ENCODE results near the gene ZRANB2.

The ZRANB2 gene

DNA sequence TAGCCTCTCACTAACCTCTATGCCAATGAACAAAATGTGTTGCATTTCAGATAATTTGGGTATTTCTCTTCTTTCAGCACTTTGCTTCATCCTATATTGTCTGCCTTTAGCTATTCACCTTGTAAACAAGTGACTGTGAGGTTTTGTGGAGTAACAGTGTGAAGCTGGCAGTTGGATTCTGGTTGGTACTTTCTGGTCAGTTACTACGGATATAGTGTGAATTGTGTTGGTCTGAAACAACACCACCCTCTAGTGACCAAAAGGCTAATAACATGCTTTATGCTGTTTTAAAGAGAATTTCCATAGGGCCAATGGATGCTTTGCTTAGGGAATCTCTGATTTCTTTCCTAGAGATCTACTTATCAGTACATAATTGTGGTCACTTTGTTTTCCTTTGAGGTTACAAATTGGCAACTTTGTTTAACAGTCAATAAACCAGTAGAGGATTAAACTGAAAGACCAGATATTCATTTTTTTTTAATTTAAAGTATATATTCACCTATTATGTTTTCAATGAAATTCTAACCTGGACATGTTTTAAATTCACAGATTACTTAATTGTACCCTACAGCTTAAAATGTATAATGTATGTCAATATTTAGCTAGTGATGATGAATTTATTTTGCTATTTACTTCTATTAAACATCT lies 30.8 kb downstream of the ZRANB2 start:
- TF ChIP-seq, protein P1, sequence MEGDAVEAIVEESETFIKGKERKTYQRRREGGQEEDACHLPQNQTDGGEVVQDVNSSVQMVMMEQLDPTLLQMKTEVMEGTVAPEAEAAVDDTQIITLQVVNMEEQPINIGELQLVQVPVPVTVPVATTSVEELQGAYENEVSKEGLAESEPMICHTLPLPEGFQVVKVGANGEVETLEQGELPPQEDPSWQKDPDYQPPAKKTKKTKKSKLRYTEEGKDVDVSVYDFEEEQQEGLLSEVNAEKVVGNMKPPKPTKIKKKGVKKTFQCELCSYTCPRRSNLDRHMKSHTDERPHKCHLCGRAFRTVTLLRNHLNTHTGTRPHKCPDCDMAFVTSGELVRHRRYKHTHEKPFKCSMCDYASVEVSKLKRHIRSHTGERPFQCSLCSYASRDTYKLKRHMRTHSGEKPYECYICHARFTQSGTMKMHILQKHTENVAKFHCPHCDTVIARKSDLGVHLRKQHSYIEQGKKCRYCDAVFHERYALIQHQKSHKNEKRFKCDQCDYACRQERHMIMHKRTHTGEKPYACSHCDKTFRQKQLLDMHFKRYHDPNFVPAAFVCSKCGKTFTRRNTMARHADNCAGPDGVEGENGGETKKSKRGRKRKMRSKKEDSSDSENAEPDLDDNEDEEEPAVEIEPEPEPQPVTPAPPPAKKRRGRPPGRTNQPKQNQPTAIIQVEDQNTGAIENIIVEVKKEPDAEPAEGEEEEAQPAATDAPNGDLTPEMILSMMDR (IDR thresholded peaks at IDR 0.05; ENCODE audit: borderline replicate concordance, insufficient read depth, low read depth, low read length): peak; percentile 60
- H3K4me3 ChIP-seq (ENCODE audit: low read depth, low read length): no peak overlapping the region

DNA sequence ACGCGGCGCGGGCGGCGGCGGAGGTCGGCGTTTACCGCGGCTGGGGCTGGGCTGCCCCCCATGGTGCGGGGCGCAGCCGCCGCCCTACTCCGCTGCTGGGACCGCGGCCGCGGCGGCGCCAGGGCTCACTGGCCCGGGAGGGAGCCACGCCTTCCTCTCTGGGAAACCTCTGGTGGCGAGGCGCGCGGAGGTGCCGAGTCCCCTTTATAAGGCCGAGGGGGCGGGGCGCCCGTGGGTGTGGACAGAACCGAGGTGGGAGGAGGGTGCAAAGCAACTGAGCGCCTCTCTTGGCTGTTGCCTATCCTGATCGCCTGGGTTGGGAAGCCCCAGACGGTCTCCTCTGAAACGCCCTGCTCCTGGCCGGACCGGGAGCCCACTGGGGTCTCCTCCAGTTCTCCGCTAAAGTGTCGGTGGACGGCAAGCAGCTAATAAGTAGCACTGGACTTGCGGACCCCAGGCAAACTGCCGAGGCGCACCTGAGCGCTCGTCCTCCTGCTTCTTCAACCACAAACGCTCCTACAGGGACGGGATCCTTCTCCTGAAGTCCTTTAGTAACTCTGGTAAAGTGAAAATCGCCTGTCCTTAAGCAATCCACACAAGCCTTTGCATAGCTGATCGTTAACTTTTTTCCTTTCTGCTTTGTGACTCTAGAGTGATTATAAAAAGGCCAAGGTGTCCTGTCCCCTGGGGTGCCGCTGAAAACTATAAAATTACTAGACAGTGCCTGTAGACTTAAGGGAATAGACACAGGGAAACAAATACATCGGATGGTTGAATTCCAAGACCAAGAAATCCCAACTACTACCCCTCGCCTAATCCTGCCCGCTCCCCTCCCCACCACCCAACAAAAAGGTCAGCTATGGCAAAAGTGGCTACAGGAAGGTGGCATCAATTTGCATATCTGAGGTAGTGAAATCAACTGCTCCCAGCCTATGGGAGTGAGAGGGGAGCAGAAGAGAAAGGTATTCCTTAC lies 32.9 kb downstream of the ZRANB2 start, which contains the start of gene PTGER3:
Gene PTGER3, minus strand, starts transcription at position 182 of the 973 bp plus-strand sequence. CDS start 239 bp downstream, outside the sequence.
- peak within 1 kb of the TSS; percentile 5 for H3K4me3 ChIP-seq (ENCODE audit: low read depth, low read length)

DNA sequence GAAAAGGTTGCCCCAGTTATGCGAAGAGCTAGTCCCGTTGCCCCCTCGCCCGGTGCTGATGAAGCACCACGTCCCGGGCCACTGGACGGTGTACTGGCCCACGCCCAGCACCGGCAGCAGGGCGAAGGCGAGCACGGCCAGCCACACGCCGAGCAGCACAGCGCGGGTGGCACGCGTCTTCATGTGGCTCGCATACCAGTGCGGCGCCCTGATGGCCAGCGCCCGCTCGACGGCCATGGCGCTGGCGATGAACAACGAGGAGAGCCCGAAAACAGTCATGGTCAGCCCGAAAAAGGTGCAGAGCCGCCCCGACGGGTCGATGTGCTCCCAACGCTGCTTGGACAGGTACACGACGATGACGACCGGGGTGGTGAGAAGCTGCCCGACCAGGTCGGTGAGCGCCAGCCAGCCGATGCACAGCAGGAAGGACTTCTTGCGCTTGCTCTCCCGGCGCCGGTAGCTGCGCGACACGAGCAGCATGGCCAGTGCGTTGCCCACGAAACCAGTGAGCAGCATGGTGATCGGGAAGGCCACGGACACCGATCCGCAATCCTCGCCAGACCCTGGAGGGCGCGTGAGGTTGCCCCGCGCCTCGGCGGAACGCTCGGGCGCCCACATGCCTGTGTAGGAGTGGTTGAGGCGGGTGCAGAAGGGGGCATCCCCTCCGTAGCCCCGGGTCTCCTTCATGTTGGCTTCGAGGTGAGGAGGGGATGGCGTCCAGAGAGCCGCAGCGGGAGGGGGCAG lies 33.8 kb downstream of the ZRANB2 start:
- TF ChIP-seq, protein P1 (IDR thresholded peaks at IDR 0.05; ENCODE audit: borderline replicate concordance, insufficient read depth, low read depth, low read length): no peak
- peak overlapping the region; percentile 5 for H3K4me3 ChIP-seq (ENCODE audit: low read depth, low read length)

More for the DNA sequence above, 32.9 kb downstream of the ZRANB2 start, which contains the start of gene PTGER3:
- TF ChIP-seq, protein P1 (IDR thresholded peaks at IDR 0.05; ENCODE audit: borderline replicate concordance, insufficient read depth, low read depth, low read length): no peak

DNA sequence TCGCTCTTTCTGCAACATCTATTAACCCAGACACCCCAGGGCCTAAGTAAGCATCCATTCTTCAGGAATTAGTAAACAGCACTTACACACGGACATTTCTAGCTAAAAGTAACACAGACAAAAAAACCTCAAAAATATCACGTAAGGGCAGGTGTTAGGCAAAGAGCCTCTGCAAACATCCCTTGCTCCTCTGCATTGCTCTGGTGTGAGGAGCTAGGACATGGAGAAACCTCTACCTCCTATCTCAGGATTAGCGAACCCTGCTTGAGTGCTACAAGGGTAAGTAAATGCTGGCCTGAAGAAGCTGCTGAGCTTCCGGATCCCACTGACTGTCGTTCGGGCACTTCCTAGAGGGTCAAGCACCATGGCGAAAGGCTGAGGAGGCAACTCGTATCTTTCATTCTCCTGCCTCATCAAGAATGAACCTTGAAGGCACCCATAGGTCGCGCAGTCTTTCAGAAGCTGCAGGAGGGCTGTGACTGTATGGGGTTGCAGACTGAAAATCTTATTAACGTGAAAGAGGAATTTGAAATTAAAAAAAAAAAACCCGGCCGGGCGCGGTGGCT lies 35.3 kb downstream of the ZRANB2 start:
- TF ChIP-seq, protein P1 (IDR thresholded peaks at IDR 0.05; ENCODE audit: borderline replicate concordance, insufficient read depth, low read depth, low read length): no peak
- H3K4me3 ChIP-seq (ENCODE audit: low read depth, low read length): no peak overlapping the region

DNA sequence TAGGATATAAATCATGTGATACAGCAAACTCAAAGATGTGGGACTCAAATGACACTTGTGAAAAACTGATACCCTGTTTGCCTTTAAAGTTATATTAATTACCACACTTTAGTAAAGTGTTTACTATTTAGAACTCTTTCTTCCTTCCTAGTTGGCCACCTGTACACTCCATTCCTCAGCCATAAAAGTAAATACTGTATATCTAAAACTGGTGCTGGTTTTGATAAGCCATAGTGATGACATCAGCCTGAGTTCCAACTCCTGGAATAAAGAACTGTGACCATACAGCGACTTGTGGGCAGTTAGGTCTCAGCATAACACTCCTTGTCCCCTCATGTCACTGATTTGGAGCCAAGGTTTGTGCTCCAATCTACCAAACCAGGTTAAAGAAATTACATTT lies 36.0 kb downstream of the ZRANB2 start:
- H3K4me3 ChIP-seq (ENCODE audit: low read depth, low read length): no peak overlapping the region
- TF ChIP-seq, protein P1 (IDR thresholded peaks at IDR 0.05; ENCODE audit: borderline replicate concordance, insufficient read depth, low read depth, low read length): no peak

DNA sequence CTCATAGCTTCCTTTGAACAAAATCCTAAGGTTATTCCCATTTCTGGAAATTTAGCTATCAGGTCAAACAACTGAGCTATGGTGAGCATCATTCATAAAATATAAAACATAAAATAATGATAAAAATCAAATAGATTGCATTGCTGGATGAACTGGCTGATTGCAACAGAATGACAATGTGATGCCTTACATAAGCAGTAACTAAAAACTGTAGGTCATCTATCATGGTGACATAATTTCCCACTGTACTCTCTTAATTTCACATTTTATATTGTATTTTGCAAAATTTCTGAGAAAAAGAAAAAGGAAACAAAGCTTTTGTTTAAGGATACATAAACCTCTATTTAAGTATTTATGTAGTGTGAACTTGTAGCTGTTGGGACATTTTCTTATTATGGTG lies 37.8 kb downstream of the ZRANB2 start:
- no peak overlapping the region for H3K4me3 ChIP-seq (ENCODE audit: low read depth, low read length)

More for the DNA sequence above, 37.8 kb downstream of the ZRANB2 start:
- TF ChIP-seq, protein P1 (IDR thresholded peaks at IDR 0.05; ENCODE audit: borderline replicate concordance, insufficient read depth, low read depth, low read length): no peak
